C4-2B (cell line): Measurements from ENCODE around the gene KPNA3.

Experiments
- CTCF ChIP-seq: fragments of 450-650 bp; conservative IDR thresholded peaks from 2 replicates; pipeline ENCODE4 v1.5.1; 2017; ENCODE audit warnings: mild to moderate bottlenecking
- ZFX ChIP-seq: fragments of 450-650 bp; IDR thresholded peaks from 2 replicates; pipeline ENCODE4 v1.6.1; 2017

GRCh38 chr13:49701491-49701890 lies 91.0 kb downstream of the KPNA3 start:
- TF ChIP-seq CTCF (no peak), ZFX (no peak)
